Panc1 (cell line): Measurements from ENCODE around the gene MATN4.

Experiments
- CTCF ChIP-seq: fragments of 450-650 bp; IDR thresholded peaks from 2 replicates; pipeline ENCODE4 v1.5.1; 2017; ENCODE audit warnings: mild to moderate bottlenecking
- POLR2AphosphoS5 ChIP-seq: IDR thresholded peaks from 2 replicates; pipeline ENCODE4 v1.6.1; 2012; ENCODE audit warnings: mild to moderate bottlenecking, low read depth, low read length, moderate library complexity
- TCF7L2 ChIP-seq: IDR thresholded peaks from 2 replicates; pipeline ENCODE4 v1.6.1; 2011; ENCODE audit warnings: mild to moderate bottlenecking, low read depth, low read length, inconsistent platforms

DNA sequence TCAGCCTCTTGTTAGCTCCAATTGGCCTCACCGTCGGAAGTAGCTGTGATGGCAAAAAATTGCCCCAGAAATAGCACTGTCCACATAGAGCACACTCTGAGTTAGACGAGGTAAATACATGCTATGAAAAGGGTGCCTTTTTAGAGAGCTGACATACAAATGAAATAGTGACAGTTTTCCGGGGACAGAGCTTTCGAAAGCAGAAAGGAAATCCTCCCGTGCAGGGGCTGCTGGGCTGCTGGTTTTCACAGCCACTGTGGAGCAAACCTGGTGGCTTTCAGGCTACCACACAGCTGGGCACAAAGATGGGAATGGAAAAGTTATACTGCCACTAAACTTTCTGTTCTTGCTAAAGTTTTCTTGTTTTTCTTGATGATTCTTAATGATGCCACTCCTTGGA is 62.0 kb downstream of the MATN4 start:
- TF ChIP-seq CTCF (no peak), TCF7L2 (no peak), POLR2AphosphoS5 (no peak)
